GM06990 (cell line): ENCODE measurements around the gene PRSS57.

Experiments used
- DNase-seq: peaks from one replicate; pipeline ENCODE4 v3.0.0-alpha.2; 2011; ENCODE audit not compliant: insufficient read length; ENCODE audit errors: extremely low read depth
- H3K27me3 ChIP-seq: replicated peaks from 2 replicates; pipeline ENCODE4 v1.6.0; 2011; ENCODE audit warnings: low read length; ENCODE audit not compliant: control insufficient read depth, insufficient read depth
- H3K36me3 ChIP-seq: 2 replicates; pipeline ENCODE4 v1.5.1; 2011; ENCODE audit warnings: low read length; ENCODE audit not compliant: control insufficient read depth, insufficient read depth
- H3K4me3 ChIP-seq: replicated peaks from 2 replicates; pipeline ENCODE4 v1.5.1; 2011; ENCODE audit warnings: low read depth, mild to moderate bottlenecking, control low read depth, low read length
- CTCF ChIP-seq: IDR thresholded peaks from 2 replicates; pipeline ENCODE4 v1.5.1; 2011; ENCODE audit warnings: low read length, control low read depth, mild to moderate bottlenecking, inconsistent platforms; ENCODE audit not compliant: insufficient read depth, poor library complexity, severe bottlenecking

The PRSS57 gene

GRCh38 chr19:690203-690602, 5.0 kb downstream of the PRSS57 start:
- DNase-seq, result no peak
- TF ChIP-seq CTCF, result no peak
- H3K4me3 ChIP-seq, result no peak overlapping the region
- H3K36me3 ChIP-seq, result no peaks in the 10 kb centered on the region
- H3K27me3 ChIP-seq, result no peaks in the 10 kb centered on the region; the same call in 1 of the 2 replicates

GRCh38 chr19:688992-689391, 6.3 kb downstream of the PRSS57 start:
- TF ChIP-seq CTCF, result no peak
- no peaks in the 10 kb centered on the region for H3K36me3 ChIP-seq
- H3K27me3 ChIP-seq, result no peaks in the 10 kb centered on the region; the same call in 1 of the 2 replicates

GRCh38 chr19:688214-688613, 7.0 kb downstream of the PRSS57 start:
- H3K4me3 ChIP-seq, result no peak overlapping the region
- TF ChIP-seq CTCF, result no peak
- H3K27me3 ChIP-seq, result no peaks in the 10 kb centered on the region; the same call in 1 of the 2 replicates
- DNase-seq, result no peak
- no peaks in the 10 kb centered on the region for H3K36me3 ChIP-seq

More at GRCh38 chr19:688992-689391, 6.3 kb downstream of the PRSS57 start:
- no peak overlapping the region for H3K4me3 ChIP-seq
- DNase-seq, result no peak

GRCh38 chr19:687569-688166, 7.6 kb downstream of the PRSS57 start:
- no peaks in the 10 kb centered on the region for H3K36me3 ChIP-seq
- TF ChIP-seq CTCF, result no peak
- no peak for DNase-seq
- no peaks in the 10 kb centered on the region; the same call in 1 of the 2 replicates for H3K27me3 ChIP-seq
- no peak overlapping the region for H3K4me3 ChIP-seq

- no peak for DNase-seq
- no peak for TF ChIP-seq CTCF
- no peaks in the 10 kb centered on the region; the same call in 1 of the 2 replicates for H3K27me3 ChIP-seq
- H3K36me3 ChIP-seq, result no peaks in the 10 kb centered on the region
- H3K4me3 ChIP-seq, result no peak overlapping the region
Observed at GRCh38 chr19:686589-687297, 8.5 kb downstream of the PRSS57 start.
